ENCODE data around the gene AGAP1.

AGAP1 gene

GRCh38 chr2:235500761-235501672 lies 7.2 kb downstream of the AGAP1 start:
- no peak overlapping the region for H3K27ac ChIP-seq
- no peak for DNase-seq (ENCODE audit: low spot score)
- TF ChIP-seq, protein P1, sequence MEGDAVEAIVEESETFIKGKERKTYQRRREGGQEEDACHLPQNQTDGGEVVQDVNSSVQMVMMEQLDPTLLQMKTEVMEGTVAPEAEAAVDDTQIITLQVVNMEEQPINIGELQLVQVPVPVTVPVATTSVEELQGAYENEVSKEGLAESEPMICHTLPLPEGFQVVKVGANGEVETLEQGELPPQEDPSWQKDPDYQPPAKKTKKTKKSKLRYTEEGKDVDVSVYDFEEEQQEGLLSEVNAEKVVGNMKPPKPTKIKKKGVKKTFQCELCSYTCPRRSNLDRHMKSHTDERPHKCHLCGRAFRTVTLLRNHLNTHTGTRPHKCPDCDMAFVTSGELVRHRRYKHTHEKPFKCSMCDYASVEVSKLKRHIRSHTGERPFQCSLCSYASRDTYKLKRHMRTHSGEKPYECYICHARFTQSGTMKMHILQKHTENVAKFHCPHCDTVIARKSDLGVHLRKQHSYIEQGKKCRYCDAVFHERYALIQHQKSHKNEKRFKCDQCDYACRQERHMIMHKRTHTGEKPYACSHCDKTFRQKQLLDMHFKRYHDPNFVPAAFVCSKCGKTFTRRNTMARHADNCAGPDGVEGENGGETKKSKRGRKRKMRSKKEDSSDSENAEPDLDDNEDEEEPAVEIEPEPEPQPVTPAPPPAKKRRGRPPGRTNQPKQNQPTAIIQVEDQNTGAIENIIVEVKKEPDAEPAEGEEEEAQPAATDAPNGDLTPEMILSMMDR (IDR thresholded peaks at IDR 0.05), result no peak
- no peak overlapping the region for H3K4me3 ChIP-seq

GRCh38 chr2:235501673-235502031 lies 7.8 kb downstream of the AGAP1 start:
- TF ChIP-seq, protein P1 (IDR thresholded peaks at IDR 0.05), result no peak
- Histone ChIP-seq H3K4me3 (no peak overlapping the region), H3K27ac (no peak overlapping the region)
- DNase-seq (ENCODE audit: low spot score), result no peak

- Histone ChIP-seq H3K4me3 (no peak overlapping the region), H3K27ac (no peak overlapping the region)
- DNase-seq (ENCODE audit: low spot score), result no peak
- TF ChIP-seq, protein P1 (IDR thresholded peaks at IDR 0.05), result no peak
These were observed 8.5 kb downstream of the AGAP1 start for GRCh38 chr2:235502336-235502735.

GRCh38 chr2:235504441-235505180 lies 10.8 kb downstream of the AGAP1 start:
- TF ChIP-seq, protein P1 (IDR thresholded peaks at IDR 0.05), result no peak
- H3K27ac ChIP-seq, result no peak overlapping the region
- no peak for DNase-seq (ENCODE audit: low spot score)
- no peak overlapping the region for H3K4me3 ChIP-seq

DNA sequence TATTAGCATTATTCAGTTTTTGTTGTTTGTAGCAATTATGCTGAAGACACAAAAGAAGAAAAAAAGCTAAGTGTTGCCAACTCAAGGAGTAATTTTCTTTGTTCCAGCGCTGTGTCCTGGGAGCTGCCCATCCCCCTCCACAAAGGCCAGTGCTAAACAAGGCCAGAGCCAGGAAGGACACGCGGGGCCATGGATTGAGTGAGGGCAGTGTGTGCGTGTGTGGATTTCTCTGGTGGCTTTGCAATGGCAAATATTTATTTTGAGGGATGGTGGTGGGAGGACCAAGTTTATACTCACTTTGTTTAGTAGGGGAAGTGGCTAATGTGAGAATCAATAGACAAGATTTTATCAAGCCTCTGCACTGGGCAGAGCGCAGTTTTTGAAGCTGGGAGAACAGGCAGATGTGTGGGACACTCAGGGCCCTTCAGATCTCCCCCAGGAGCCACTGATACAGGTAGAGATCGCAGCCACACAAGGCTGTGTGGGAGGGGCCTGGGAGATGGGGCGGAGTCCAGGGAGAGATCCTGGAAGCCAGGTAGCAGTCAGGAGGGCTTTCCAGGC lies 11.4 kb downstream of the AGAP1 start:
- no peak overlapping the region for H3K27ac ChIP-seq
- H3K4me3 ChIP-seq, result no peak overlapping the region
- TF ChIP-seq, protein P1 (IDR thresholded peaks at IDR 0.05), result no peak
- no peak for DNase-seq (ENCODE audit: low spot score)

DNA sequence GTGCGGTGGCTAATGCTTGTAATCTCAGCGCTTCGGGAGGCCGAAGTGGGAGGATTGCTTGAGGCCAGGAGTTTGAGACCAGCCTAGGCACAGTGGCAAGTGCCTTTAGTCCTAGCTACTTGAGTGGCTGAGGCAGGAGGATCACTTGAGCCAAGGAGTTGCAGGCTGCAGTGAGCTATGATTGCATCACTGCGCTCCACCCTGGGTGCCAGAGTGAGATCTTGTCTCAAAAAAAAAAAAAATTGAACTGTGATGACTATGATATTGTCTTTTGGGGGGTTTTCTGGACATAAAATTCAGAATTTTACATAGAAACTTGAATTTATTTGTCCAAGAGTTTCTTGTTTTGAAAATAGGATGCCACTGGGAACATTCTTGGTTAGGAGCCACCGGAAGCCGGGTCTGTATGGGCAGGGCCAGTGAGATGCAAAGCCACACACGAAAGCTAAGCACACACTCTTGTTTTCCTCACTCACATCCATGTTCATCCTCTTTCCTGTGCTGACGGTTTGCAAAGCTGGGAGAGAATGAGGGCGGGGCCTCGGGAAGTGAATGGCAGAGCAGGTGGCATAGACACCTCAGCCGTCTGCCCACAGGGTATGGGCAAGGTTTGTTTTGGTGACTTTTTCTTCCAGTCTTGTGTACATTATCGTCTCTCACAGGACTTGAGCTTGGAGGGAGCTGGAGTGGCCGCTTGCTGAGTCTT lies 12.6 kb downstream of the AGAP1 start:
- no peak for DNase-seq (ENCODE audit: low spot score)
- Histone ChIP-seq H3K27ac (no peak overlapping the region), H3K4me3 (no peak overlapping the region)
- TF ChIP-seq, protein P1 (IDR thresholded peaks at IDR 0.05), result no peak
